ENCODE measurements around the gene KRTAP12-3.

GRCh38 chr21:44681152-44681551 lies 23.4 kb downstream of the KRTAP12-3 start:
- TF ChIP-seq CTCF (conservative IDR thresholded peaks at IDR 0.05) (no peak), EZH2 (IDR thresholded peaks at IDR 0.05; ENCODE audit: low read depth) (no peak)

Measured in PC-9 (cell line).